Right cardiac atrium (tissue), 5 donors: Measurements from ENCODE around the gene PLXDC2. TPM values are rescaled to one million over a fixed set of nuclear protein-coding genes. Genes with fewer than 3 reads are reported as not detected.

Source experiments
- ATAC-seq, 2 donors: fragments of 200-7000 bp; cut with Tn5 transposase; one replicate each; pipeline versions ENCODE4 v1.8.0 to v1.9.1; 2020; ENCODE audit warnings: moderate library complexity in 2 of 2, mild to moderate bottlenecking in 1 of 2
- DNase-seq, 3 donors: peaks; one replicate each; pipeline ENCODE4 v3.0.0-alpha.2; 2020
- H3K27ac ChIP-seq: one replicate; pipeline ENCODE4 v1.5.1; 2013; ENCODE audit warnings: mild to moderate bottlenecking, low read length, control low read depth, moderate library complexity
- H3K27me3 ChIP-seq: one replicate; pipeline ENCODE4 v1.6.1; 2013; ENCODE audit not compliant: control insufficient read depth, insufficient read depth
- H3K4me1 ChIP-seq: one replicate; pipeline ENCODE4 v1.6.1; 2013; ENCODE audit warnings: low read length; ENCODE audit not compliant: control insufficient read depth, insufficient read depth
- H3K4me3 ChIP-seq: one replicate; pipeline ENCODE4 v1.5.1; 2013; ENCODE audit warnings: low read length, control low read depth
- H3K9me3 ChIP-seq: one replicate; pipeline ENCODE4 v1.6.1; 2013; ENCODE audit warnings: low read length; ENCODE audit not compliant: control insufficient read depth
- WGBS: extraction: QIAGEN DNeasy Blood & Tissue Kit; methylation state at CpG from one replicate; pipeline ENCODE4 v1.1.7; 2013; 5-methylcytosine and 5-hydroxymethylcytosine counted together
- intact Hi-C, 4 donors: fragments of 100-400 bp; cut with DNase I; formaldehyde crosslinking; loops; one replicate each; pipeline versions ENCODE4 v1.11.0 to v1.14.0; 2022 to 2023
- polyA plus RNA-seq: library from polyadenylated mRNA; stranded (reverse); fragments of 200-250 nt; gene quantifications from one replicate; pipeline ENCODE4 v1.2.3, GENCODE V29; 2013
- total RNA-seq, 4 donors: library from RNA; stranded (reverse); fragmentation: NEBNext Ultra II Directional; extraction: Animal tissue kit (Norgen Biotek cat#: 25700); gene quantifications; one replicate each; pipeline ENCODE4 v1.2.1, GENCODE V29; 2021
- donor health status: healthy with polysubstance abuse.
- donor health status: DM: no; HTN: yes; CAD: no.
- donor health status: DM: no; HTN: no; CAD: no.
- donor health status: DM: no; HTN: yes; CAD: no; lungs with severe emphysema.
- donor health status: DM: yes; HTN: yes; CAD: no.

PLXDC2 gene
- total and polyA plus RNA-seq, 5 donors: 5.5 to 37.4 (median 26.9) TPM

DNA sequence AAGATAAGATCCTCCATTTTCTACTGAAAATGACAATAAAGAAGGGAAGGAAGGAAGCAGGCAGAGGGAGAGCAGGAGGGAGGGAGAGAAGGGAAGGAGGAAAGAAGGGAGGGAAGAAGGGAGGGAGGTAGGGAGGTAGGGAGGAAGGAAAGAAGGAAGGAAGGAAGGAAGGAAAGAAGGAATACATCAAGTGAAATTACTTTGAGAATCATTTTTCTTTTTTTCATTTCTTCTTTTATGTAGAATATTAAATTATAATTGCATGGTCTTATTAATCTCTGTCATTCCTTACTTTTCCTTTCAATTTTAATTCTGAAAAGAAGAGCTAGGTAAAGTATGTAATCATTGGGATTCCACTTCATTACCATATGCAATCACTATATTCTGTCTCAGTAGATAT is 97.8 kb downstream of the PLXDC2 start:
- H3K9me3 ChIP-seq: no peaks in the 10 kb centered on the region
- peaks cover 2% of the 10 kb centered on the region for H3K4me1 ChIP-seq
- H3K27ac ChIP-seq: no peak overlapping the region
- DNase-seq (no peak), ATAC-seq (no peak)
- intact Hi-C loops: no loop called here
- H3K27me3 ChIP-seq: no peaks in the 10 kb centered on the region
- no peak overlapping the region for H3K4me3 ChIP-seq

DNA sequence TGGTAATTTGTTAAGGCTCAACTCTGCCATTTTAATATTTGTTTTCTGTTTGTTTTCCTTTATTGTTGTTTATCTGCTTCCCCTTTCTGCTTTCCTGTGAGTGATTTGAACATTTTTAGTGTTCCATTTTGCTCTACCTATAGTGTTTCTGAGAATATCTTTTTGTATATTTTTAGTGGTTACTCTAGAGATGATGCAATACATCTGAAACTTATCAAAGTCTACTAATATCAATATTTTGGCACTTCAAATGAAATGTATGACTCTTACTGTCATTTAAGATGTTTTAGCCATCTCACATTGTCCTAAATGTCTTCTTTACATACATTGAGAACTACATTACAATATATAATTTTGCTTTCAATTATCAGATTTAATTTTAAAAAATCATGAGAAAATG is 98.9 kb downstream of the PLXDC2 start:
- intact Hi-C loops: no loop called here
- ATAC-seq (no peak), DNase-seq (no peak)
- H3K27me3 ChIP-seq: no peaks in the 10 kb centered on the region
- H3K27ac ChIP-seq: no peak overlapping the region
- H3K4me3 ChIP-seq: no peak overlapping the region
- H3K4me1 ChIP-seq: peaks cover 2% of the 10 kb centered on the region
- H3K9me3 ChIP-seq: no peaks in the 10 kb centered on the region

DNA sequence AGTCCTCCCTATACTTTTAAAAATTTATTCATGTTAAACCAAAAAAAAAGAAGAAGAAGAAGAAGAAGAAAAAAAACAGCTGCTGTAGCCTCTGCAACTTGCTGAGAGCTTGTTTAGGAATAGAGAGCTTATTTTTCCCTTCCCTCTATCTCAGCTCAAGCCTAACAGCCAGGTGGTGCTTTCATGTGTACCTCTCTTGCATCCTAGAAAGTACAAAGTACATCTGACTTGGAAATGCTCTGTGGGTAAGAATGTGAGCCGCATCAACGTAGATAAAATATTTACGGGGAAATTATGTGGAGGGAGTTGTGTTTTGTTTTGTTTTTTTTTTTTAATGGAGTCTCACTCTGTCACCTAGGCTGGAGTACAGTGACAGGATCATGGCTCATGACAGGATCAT is 99.6 kb downstream of the PLXDC2 start:
- ATAC-seq (no peak), DNase-seq (no peak)
- no peak overlapping the region for H3K4me3 ChIP-seq
- H3K27ac ChIP-seq: no peak overlapping the region
- intact Hi-C loops: no loop called here
- no peaks in the 10 kb centered on the region for H3K27me3 ChIP-seq
- 95% methylated on average over 3 of the region's 3 CpGs for WGBS
- peaks cover 2% of the 10 kb centered on the region for H3K4me1 ChIP-seq
- no peaks in the 10 kb centered on the region for H3K9me3 ChIP-seq

DNA sequence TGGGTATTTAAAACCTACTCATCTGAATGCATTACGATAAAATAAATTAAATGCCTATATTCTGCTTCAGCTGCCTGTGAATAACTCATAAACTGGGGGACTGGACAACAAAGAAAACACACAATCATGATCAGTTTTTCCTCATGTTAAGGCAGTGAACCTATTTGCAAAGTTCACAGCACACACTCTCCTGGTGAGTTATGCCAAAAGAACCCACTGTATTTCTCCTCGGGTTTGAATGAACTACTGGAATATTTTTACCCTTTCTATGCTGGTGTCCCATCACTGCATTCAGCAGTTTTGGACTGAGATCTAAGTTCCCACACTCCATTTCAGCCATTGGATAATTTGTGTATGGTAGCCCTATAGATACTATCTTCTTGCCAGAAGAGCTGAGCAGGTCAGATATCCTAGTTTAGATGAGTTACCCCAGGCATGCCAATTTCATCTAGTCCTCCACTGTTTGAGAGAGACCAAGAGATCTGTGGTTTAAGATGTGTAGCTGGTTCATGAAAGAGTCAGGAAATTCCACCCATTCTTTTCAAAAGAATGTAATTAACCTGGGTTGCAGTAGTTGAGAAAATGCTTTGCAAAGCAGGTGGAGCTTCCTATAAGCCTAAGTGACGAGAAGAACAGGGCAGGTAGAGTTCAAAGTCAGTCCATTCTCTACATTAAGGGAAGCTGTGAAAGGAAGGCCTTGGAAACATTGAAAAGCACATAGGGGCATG is 101.7 kb downstream of the PLXDC2 start:
- ATAC-seq: no peak
- no peak for DNase-seq
- no peaks in the 10 kb centered on the region for H3K27me3 ChIP-seq
- no peaks in the 10 kb centered on the region for H3K9me3 ChIP-seq
- intact Hi-C loops: no loop called here
- peaks cover 9% of the 10 kb centered on the region for H3K4me1 ChIP-seq
- H3K27ac ChIP-seq: no peak overlapping the region
- WGBS: 62% methylated on average over 3 of the region's 3 CpGs
- H3K4me3 ChIP-seq: no peak overlapping the region

DNA sequence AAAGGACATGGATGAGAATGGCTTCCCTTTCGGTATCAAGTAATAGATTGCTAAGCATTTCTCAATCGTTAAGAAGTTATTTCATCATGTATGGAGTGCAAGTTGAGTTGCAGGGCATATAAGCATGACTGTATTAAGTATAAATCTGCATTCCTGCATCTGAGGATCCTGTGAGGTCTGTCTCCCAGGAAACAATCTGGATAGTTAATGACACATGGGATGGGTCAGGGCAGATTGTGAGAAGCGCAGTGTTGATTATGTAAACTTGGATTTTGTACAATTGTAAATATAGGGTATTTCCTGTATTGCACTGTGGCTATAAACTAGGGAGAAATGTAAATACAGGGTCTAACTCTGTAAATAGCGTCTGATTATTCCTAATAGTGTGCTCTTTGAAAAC is 102.6 kb downstream of the PLXDC2 start:
- H3K27me3 ChIP-seq: no peaks in the 10 kb centered on the region
- H3K9me3 ChIP-seq: no peaks in the 10 kb centered on the region
- ATAC-seq (no peak), DNase-seq (no peak)
- H3K4me1 ChIP-seq: peaks cover 8% of the 10 kb centered on the region
- WGBS: 54% methylated on average over 4 of the region's 4 CpGs
- H3K27ac ChIP-seq: no peak overlapping the region
- no peak overlapping the region for H3K4me3 ChIP-seq
- intact Hi-C loops: no loop called here

DNA sequence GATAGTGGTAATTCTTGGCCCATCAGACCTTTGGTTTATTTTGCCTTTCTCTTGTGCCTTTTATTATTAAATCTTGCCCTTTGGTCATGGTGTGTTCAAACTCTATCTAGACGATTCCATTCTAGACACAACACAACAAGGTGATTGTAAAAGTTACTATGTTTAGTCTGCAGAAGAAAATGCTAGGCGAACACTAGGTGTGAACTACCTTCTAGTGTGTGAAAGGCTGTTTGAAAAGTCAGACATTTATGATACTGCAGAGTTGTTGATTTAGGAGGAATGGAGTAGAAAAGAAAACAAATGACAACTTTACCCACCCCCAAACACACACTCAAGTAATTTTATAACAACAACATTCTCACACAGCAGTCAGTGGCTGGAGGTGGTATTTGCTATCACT is 103.4 kb downstream of the PLXDC2 start:
- DNase-seq: no peak
- WGBS: 59% methylated on average over 2 of the region's 2 CpGs
- intact Hi-C loops: loop anchor here in 2 of 4 donors (10.0 kb wide), 2 partner anchors 95 to 105 kb away; partner anchors contain the start of gene PLXDC2 (in 1 of the 2)
- Histone ChIP-seq H3K4me1 (peaks cover 10% of the 10 kb centered on the region), H3K27me3 (no peaks in the 10 kb centered on the region), H3K4me3 (no peak overlapping the region), H3K9me3 (no peaks in the 10 kb centered on the region), H3K27ac (no peak overlapping the region)
- no peak for ATAC-seq

DNA sequence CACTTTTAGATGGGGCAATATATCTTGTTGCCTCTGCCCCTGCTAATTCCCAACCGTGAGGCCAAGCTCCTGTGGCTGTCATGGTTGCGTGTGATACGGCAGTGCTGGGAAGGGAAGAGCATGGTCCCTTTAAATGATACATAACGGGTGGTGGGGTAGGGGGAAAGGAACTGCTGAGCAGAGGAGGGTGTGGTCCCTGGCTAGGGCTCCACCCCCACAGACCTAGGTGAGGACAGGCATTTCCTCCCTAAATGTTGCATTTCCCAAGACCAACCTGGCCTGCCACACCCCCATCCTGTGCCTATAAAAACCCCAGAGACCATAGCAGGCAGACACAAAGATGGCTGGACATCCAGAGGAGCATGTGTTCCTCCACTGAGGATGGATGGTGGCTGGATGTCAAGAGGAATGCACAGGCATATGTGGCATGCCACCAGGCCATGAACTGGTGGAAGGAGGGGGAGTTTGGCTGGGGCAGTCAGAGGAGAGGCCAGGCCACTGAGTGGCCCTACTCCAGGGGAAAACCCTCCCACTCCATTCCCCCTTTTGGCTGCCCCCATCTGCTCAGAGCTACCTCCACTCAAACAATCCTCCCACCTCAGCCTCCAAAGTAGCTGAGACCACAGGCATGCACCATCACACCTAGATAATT is 104.0 kb downstream of the PLXDC2 start:
- Histone ChIP-seq H3K27me3 (no peaks in the 10 kb centered on the region), H3K4me3 (no peak overlapping the region), H3K9me3 (no peaks in the 10 kb centered on the region), H3K27ac (no peak overlapping the region), H3K4me1 (peaks cover 10% of the 10 kb centered on the region)
- intact Hi-C loops: loop anchor here in 2 of 4 donors (10.0 kb wide), 2 partner anchors 95 to 105 kb away; partner anchors contain the start of gene PLXDC2 (in 1 of the 2)
- WGBS: 93% methylated on average over 4 of the region's 4 CpGs
- ATAC-seq: no peak
- peak in 1 of 3 donors; percentile 37 for DNase-seq

DNA sequence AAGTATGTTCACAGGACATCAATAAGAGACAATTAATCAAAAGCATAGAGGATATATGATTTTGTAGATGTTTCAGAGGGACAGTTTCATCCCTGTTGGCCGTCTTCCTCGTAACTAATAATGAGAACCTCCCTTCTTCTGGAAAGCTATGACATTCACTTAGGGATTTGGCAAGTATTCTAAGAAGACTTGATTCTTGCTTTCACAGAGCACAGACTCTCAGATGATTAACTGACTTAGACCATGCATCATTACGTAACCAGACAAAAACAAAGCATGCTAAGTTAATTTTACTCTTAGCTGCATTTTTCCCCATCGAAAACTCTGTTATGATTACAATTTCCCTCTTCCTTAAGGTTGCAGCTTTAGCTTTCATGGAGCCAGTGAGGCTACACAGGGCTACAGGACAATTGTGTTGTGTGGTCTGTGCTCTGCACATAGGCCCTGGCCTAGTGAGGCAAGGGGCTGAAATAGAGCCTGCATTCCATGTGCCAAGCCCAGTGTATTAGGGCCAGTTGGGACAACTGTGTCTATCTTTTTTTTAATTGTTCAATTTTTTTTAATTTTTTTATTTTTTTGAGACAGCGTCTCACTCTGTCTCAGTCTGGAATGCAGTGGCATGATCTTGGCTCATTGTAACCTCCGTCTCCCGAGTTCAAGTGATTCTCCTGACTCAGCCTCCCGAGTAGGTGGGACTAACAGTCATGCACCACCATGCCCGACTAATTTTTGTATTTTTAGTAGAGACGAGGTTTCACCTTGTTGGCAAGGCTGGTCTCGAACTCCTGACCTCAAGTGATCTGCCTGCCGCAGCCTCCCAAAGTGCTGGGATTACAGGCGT is 105.3 kb downstream of the PLXDC2 start:
- peaks cover 10% of the 10 kb centered on the region for H3K4me1 ChIP-seq
- intact Hi-C loops: loop anchor here in 2 of 4 donors (10.0 kb wide), 2 partner anchors 97 to 107 kb away; partner anchors contain the start of gene PLXDC2 (in 1 of the 2)

DNA sequence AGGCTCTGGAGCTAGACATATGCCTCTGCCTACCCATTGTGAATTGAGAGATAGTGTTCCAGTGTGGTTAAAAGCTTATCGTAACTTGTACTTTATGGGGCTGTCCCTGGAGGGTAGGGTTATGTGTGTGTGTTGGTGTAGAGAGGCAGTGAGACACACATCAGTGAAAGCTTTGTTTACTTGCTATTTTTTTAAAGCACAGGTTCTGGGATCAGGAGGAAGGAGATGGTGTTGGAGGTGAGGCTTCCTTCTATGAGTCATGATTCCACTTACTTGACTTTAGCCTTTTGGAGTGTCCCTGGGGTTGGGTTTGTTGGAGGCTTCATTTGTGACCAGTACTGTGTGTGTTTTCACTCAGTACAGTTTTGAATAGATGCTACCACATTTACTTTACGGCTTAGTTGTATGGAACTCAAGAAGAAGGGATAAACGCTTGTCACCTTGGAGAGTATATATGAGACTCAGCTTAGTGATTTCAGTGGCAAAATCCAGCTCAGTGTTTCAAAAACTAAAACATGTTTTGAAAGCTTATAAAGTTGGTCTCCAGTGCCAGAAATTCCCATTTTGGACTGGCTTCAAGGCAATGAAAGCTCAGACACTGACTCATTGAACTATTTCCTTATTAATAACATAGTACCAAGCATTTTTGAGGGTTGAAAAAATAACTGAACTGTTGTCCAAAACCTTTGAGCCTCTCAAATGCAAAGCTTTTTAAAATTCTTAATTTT is 106.2 kb downstream of the PLXDC2 start:
- Histone ChIP-seq H3K4me3 (no peak overlapping the region), H3K4me1 (peaks cover 10% of the 10 kb centered on the region), H3K27me3 (no peaks in the 10 kb centered on the region), H3K9me3 (no peaks in the 10 kb centered on the region), H3K27ac (peak overlapping the region; percentile 99)
- ATAC-seq: peak; percentile 73 to 77
- intact Hi-C loops: loop anchor here in 2 of 4 donors (10.0 kb wide), 2 partner anchors 98 to 108 kb away; partner anchors contain the start of gene PLXDC2 (in 1 of the 2)
- DNase-seq: no peak
- WGBS: 51% methylated on average over 3 of the region's 3 CpGs

More for the DNA sequence above, 105.3 kb downstream of the PLXDC2 start:
- Histone ChIP-seq H3K27me3 (no peaks in the 10 kb centered on the region), H3K9me3 (no peaks in the 10 kb centered on the region), H3K27ac (peak overlapping the region; percentile 99), H3K4me3 (no peak overlapping the region)
- peak; percentile 71 to 72 for ATAC-seq
- WGBS: 62% methylated on average over 13 of the region's 13 CpGs
- DNase-seq: no peak

DNA sequence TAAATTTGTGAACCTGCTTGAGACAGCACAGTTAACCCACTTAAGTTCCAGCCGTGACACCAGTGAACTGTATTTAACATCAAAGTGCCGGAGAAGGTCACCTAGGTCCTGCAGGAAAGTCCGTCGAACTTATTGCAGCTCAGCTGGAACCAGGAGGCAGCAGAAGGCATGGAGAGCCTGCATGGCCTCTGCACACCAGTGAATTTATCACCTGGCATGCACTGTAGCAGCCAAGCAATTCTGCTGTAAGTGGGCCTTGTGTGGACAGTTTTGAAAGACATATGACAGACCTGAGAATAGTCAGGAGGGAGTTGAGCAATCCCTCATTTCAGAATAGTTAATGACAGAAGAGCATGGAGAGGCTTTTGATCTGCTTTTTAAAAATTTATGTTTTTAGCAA is 108.8 kb downstream of the PLXDC2 start:
- intact Hi-C loops: loop anchor here in 2 of 4 donors (10.0 kb wide), 2 partner anchors 100 to 110 kb away; partner anchors contain the start of gene PLXDC2 (in 1 of the 2)
- Histone ChIP-seq H3K27ac (no peak overlapping the region), H3K9me3 (no peaks in the 10 kb centered on the region), H3K4me3 (no peak overlapping the region), H3K4me1 (peaks cover 10% of the 10 kb centered on the region), H3K27me3 (no peaks in the 10 kb centered on the region)
- DNase-seq (no peak), ATAC-seq (no peak)
- 60% methylated on average over 4 of the region's 4 CpGs for WGBS
